Measurements from ENCODE around the gene DGAT2. TPM values are rescaled to one million over a fixed set of nuclear protein-coding genes. Genes with fewer than 3 reads are reported as not detected.

Gene DGAT2
- polyA plus RNA-seq, 2 donors = 13.4 to 17.2 TPM

DNA sequence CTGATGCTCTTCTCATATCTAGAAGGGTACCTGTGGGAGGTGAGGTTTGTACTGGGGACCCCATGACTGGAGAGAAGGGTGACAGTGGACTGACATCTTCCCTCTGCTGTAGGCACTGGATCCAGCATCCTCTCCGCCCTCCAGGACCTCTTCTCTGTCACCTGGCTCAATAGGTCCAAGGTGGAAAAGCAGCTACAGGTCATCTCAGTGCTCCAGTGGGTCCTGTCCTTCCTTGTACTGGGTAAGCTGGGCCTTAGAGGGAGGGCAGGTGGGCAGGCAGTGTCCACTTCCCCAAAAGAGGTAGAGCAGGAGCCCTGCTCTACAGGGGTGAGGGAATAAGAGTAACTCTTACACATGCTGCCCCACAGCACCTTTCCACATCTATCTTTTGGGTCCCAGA is 15.9 kb downstream of the DGAT2 start:
- H3K4me1 ChIP-seq (ENCODE audit: control insufficient read depth in 2 of 2, insufficient read depth in 2 of 2, low read length in 1 of 2) = no peaks in the 10 kb centered on the region

DNA sequence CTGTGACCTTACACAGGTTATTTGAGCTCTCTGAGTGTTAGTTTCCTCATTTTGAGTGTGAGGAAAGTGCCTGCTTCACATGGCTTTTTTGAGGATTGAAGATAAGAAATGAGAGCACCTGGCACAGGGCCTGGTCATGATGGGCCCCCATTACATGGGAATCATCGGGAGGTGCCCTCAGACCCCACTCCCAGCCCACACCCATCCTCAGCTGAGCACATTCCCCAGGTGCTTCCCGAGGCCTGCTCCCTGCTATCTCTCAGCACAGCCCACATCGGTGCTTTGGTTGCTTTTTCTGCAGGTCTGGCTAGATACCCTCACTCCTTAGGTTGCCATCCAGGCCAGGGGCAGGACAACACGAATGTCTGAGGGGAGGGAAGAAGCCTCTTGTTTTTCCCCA is 16.6 kb downstream of the DGAT2 start:
- H3K27me3 ChIP-seq (ENCODE audit: control insufficient read depth in 1 of 2, insufficient read depth in 2 of 2, low read length in 2 of 2) = no peaks in the 10 kb centered on the region
- no peaks in the 10 kb centered on the region for H3K9me3 ChIP-seq (ENCODE audit: control insufficient read depth in 2 of 2, insufficient read depth in 1 of 2, low read depth in 1 of 2, low read length in 1 of 2)
- H3K36me3 ChIP-seq (ENCODE audit: control insufficient read depth in 2 of 2, insufficient read depth in 2 of 2, low read length in 1 of 2) = peaks cover 0 to 5% of the 10 kb centered on the region in 2 donors
- no peaks in the 10 kb centered on the region for H3K4me1 ChIP-seq (ENCODE audit: control insufficient read depth in 2 of 2, insufficient read depth in 2 of 2, low read length in 1 of 2)
- H3K27ac ChIP-seq (ENCODE audit: low read depth in 2 of 2, low read length in 1 of 2) = no peak overlapping the region
- H3K4me3 ChIP-seq (ENCODE audit: low read depth in 1 of 2, low read length in 2 of 2) = no peak overlapping the region
- WGBS, 2 donors = 82 to 88% methylated on average over 3 to 4 of the region's 4 CpGs

More for the DNA sequence above, 15.9 kb downstream of the DGAT2 start:
- Histone ChIP-seq H3K4me3 (ENCODE audit: low read depth in 1 of 2, low read length in 2 of 2) (no peak overlapping the region), H3K27me3 (ENCODE audit: control insufficient read depth in 1 of 2, insufficient read depth in 2 of 2, low read length in 2 of 2) (no peaks in the 10 kb centered on the region), H3K27ac (ENCODE audit: low read depth in 2 of 2, low read length in 1 of 2) (no peak overlapping the region), H3K9me3 (ENCODE audit: control insufficient read depth in 2 of 2, insufficient read depth in 1 of 2, low read depth in 1 of 2, low read length in 1 of 2) (no peaks in the 10 kb centered on the region), H3K36me3 (ENCODE audit: control insufficient read depth in 2 of 2, insufficient read depth in 2 of 2, low read length in 1 of 2) (peaks cover 0 to 5% of the 10 kb centered on the region in 2 donors)
- 93% methylated on average over 1 of the region's 1 CpG for WGBS, 2 donors

DNA sequence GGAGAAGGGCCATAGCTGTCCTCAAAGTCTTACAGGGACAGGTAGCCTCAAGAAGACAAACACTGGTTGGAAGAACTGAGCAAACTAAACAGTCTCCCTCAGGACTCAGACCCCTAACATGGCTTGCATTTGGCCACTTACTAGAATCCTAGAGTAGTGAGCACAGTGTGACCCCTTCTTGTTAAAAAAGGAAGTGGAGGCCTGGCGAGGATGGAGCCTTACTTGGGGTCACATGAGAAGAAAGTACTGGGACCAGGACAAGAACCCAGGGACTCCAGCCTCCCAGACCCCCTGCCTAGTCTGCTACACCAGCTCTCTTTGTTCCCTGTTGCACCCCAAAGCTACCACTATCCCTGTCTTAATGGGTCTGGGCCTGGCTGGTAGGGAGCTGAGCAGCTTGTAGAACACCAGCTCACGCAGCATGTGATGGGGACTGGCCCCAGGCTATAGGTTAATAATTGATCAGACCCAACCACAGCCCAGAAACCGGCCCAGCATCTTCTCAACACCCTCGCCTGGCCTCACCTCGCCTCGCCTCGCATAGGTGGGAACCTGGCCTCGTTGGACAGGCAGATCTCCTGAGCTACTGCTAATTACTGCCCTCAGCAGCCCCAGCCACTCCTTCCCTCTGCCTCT is 17.6 kb downstream of the DGAT2 start:
- H3K9me3 ChIP-seq (ENCODE audit: control insufficient read depth in 2 of 2, insufficient read depth in 1 of 2, low read depth in 1 of 2, low read length in 1 of 2) = no peaks in the 10 kb centered on the region
- H3K4me1 ChIP-seq (ENCODE audit: control insufficient read depth in 2 of 2, insufficient read depth in 2 of 2, low read length in 1 of 2) = peaks cover 0 to 9% of the 10 kb centered on the region in 2 donors
- H3K36me3 ChIP-seq (ENCODE audit: control insufficient read depth in 2 of 2, insufficient read depth in 2 of 2, low read length in 1 of 2) = peaks cover 0 to 5% of the 10 kb centered on the region in 2 donors
- no peaks in the 10 kb centered on the region for H3K27me3 ChIP-seq (ENCODE audit: control insufficient read depth in 1 of 2, insufficient read depth in 2 of 2, low read length in 2 of 2)
- H3K27ac ChIP-seq (ENCODE audit: low read depth in 2 of 2, low read length in 1 of 2) = no peak overlapping the region
- WGBS, 2 donors = 68 to 88% methylated on average over 8 of the region's 8 CpGs
- H3K4me3 ChIP-seq (ENCODE audit: low read depth in 1 of 2, low read length in 2 of 2) = no peak overlapping the region

DNA sequence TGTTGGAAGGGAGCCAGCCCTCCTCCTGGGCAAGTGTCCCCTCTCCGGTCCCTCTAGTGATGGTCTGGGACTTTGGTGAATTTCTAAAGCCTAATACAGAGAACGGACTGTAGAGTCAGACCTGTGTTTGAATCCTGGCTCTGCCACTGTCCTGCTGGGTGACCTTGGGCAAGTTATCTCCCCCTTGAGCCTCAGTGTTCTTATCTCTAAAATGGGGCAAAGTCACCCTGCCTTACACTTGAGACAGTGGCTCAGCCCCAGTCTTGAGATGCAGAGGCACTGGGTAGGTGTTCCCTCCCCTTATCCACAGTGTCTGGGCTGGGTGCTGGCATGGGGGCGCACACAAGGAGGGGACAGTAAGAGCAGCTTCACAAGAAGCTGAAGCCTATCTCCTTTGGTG is 20.9 kb downstream of the DGAT2 start:
- H3K4me1 ChIP-seq (ENCODE audit: control insufficient read depth in 2 of 2, insufficient read depth in 2 of 2, low read length in 1 of 2) = peaks cover 0 to 9% of the 10 kb centered on the region in 2 donors
- no peak overlapping the region for H3K4me3 ChIP-seq (ENCODE audit: low read depth in 1 of 2, low read length in 2 of 2)
- no peaks in the 10 kb centered on the region for H3K9me3 ChIP-seq (ENCODE audit: control insufficient read depth in 2 of 2, insufficient read depth in 1 of 2, low read depth in 1 of 2, low read length in 1 of 2)
- H3K36me3 ChIP-seq (ENCODE audit: control insufficient read depth in 2 of 2, insufficient read depth in 2 of 2, low read length in 1 of 2) = peaks cover 0 to 5% of the 10 kb centered on the region in 2 donors
- WGBS, 2 donors = 97 to 100% methylated on average over 3 of the region's 3 CpGs
- no peak overlapping the region for H3K27ac ChIP-seq (ENCODE audit: low read depth in 2 of 2, low read length in 1 of 2)
- H3K27me3 ChIP-seq (ENCODE audit: control insufficient read depth in 1 of 2, insufficient read depth in 2 of 2, low read length in 2 of 2) = no peaks in the 10 kb centered on the region

DNA sequence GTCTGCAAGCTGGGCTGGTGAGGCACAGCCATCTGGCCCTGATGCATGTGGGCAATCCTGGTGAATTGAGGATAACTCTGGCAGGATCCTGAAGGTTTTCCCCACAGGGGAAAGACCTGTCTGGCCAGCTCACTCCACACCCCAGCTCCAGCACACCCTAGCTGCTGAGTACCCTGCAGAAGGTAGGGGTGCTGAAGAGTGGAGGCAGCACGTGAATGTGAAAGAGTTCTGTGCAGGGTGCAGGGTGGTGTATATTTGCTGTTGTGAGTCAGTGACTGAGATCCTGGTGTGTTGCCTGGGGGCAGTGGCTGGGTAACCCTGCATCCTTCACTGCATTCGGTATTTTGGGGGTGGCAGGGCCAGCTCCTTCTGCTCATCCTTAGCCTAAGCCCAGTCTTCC is 22.4 kb downstream of the DGAT2 start:
- peaks cover 0 to 5% of the 10 kb centered on the region in 2 donors for H3K36me3 ChIP-seq (ENCODE audit: control insufficient read depth in 2 of 2, insufficient read depth in 2 of 2, low read length in 1 of 2)
- H3K4me3 ChIP-seq (ENCODE audit: low read depth in 1 of 2, low read length in 2 of 2) = no peak overlapping the region
- H3K27ac ChIP-seq (ENCODE audit: low read depth in 2 of 2, low read length in 1 of 2) = no peak overlapping the region
- peaks cover 0 to 9% of the 10 kb centered on the region in 2 donors for H3K4me1 ChIP-seq (ENCODE audit: control insufficient read depth in 2 of 2, insufficient read depth in 2 of 2, low read length in 1 of 2)
- H3K9me3 ChIP-seq (ENCODE audit: control insufficient read depth in 2 of 2, insufficient read depth in 1 of 2, low read depth in 1 of 2, low read length in 1 of 2) = no peaks in the 10 kb centered on the region
- 54 to 59% methylated on average over 2 of the region's 2 CpGs for WGBS, 2 donors
- no peaks in the 10 kb centered on the region for H3K27me3 ChIP-seq (ENCODE audit: control insufficient read depth in 1 of 2, insufficient read depth in 2 of 2, low read length in 2 of 2)

DNA sequence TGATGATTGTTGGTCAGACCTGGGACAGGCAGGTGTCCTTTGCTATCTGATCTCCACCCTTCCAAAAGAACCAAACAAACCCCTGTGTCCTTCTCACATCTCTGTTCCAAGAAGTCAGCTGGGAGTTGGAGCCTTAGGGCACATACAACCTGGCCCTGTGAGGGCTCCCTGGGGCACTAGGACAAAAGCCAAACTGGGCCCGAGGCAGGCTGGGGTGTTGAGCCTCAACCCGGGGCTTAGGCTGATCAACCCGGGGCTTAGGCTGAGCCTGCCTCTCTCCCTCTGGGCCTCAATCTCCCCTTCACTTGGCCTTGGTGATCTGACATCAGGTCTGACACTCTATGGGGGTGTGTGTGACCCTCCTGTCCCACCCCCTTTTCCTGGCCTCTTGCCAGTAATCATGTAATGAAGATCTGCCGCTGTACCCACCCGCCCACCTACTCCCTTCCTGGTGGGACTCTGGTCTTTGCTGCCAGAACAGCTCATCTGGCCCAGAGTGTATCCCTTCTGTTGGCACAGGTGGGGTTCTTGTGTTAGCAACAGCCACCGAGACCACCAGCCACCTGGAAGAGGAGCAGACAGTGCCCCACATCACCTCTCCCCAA is 23.7 kb downstream of the DGAT2 start:
- no peaks in the 10 kb centered on the region for H3K9me3 ChIP-seq (ENCODE audit: control insufficient read depth in 2 of 2, insufficient read depth in 1 of 2, low read depth in 1 of 2, low read length in 1 of 2)
- peaks cover 0 to 8% of the 10 kb centered on the region in 2 donors for H3K36me3 ChIP-seq (ENCODE audit: control insufficient read depth in 2 of 2, insufficient read depth in 2 of 2, low read length in 1 of 2)
- H3K27ac ChIP-seq (ENCODE audit: low read depth in 2 of 2, low read length in 1 of 2) = no peak overlapping the region
- H3K27me3 ChIP-seq (ENCODE audit: control insufficient read depth in 1 of 2, insufficient read depth in 2 of 2, low read length in 2 of 2) = no peaks in the 10 kb centered on the region
- H3K4me1 ChIP-seq (ENCODE audit: control insufficient read depth in 2 of 2, insufficient read depth in 2 of 2, low read length in 1 of 2) = peaks cover 0 to 9% of the 10 kb centered on the region in 2 donors
- WGBS, 2 donors = 88 to 89% methylated on average over 6 of the region's 6 CpGs
- no peak overlapping the region for H3K4me3 ChIP-seq (ENCODE audit: low read depth in 1 of 2, low read length in 2 of 2)

DNA sequence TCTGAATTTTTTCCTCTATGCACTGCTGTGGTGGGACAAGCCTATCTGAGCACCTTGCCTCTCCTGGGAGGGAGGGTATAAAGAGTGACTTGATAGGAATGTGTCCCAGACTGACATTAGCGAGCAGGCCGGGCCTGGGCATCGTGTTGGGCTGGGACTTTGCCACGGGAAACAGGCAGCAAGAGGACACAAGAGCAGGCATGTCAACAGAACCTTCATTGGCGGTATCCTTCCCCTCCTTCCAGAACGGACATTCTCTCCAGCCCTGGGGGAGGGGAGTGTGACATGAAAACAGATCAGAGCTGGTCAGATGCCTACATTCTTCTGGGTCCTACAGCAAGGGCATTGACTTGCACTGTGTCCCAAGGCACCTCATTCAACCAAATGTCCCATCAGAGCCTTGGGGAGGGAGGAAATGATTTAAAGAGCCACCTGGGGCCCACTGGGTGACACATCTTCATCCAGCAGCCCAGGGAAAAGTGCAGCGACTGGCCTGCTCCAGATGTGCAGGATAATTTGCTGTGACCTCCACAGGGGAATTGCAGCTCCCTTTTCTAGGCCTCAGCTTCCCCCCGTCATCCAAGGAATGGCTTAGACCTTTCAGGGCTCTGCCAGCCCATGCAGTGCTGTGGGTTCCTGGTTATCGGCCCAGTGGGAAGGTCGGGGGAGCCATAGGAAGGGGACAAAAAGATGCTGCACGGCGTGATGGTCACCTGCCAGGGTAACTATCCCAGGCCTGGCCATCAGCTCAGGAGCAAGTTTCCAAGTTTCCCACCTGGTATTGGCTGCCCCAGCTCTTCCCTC is 24.6 kb downstream of the DGAT2 start:
- H3K4me3 ChIP-seq (ENCODE audit: low read depth in 1 of 2, low read length in 2 of 2) = no peak overlapping the region
- no peaks in the 10 kb centered on the region for H3K27me3 ChIP-seq (ENCODE audit: control insufficient read depth in 1 of 2, insufficient read depth in 2 of 2, low read length in 2 of 2)
- H3K9me3 ChIP-seq (ENCODE audit: control insufficient read depth in 2 of 2, insufficient read depth in 1 of 2, low read depth in 1 of 2, low read length in 1 of 2) = no peaks in the 10 kb centered on the region
- no peak overlapping the region for H3K27ac ChIP-seq (ENCODE audit: low read depth in 2 of 2, low read length in 1 of 2)
- H3K36me3 ChIP-seq (ENCODE audit: control insufficient read depth in 2 of 2, insufficient read depth in 2 of 2, low read length in 1 of 2) = peaks cover 0 to 8% of the 10 kb centered on the region in 2 donors
- peaks cover 0 to 9% of the 10 kb centered on the region in 2 donors for H3K4me1 ChIP-seq (ENCODE audit: control insufficient read depth in 2 of 2, insufficient read depth in 2 of 2, low read length in 1 of 2)
- 73 to 87% methylated on average over 12 of the region's 12 CpGs for WGBS, 2 donors

DNA sequence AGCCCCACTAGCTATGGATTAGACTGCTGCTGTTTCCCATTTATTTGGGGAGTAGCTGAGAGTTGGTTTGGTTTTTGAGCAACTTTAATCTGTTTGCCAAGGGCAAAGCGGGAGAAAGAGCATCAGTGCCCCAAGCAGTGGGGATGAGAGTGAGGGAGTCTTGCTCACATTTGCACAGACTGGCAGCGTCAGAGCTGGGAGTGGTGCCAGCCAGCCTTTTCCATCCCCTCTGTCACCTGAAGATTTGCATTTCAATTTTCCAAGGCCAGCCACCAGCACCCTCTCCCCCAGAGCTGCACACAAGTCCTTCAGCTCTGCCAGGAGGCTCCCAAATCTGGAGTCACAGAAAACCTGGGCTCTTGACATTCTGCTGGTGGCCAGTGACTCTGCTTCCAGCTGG is 25.4 kb downstream of the DGAT2 start:
- H3K9me3 ChIP-seq (ENCODE audit: control insufficient read depth in 2 of 2, insufficient read depth in 1 of 2, low read depth in 1 of 2, low read length in 1 of 2) = no peaks in the 10 kb centered on the region
- no peak overlapping the region for H3K4me3 ChIP-seq (ENCODE audit: low read depth in 1 of 2, low read length in 2 of 2)
- H3K4me1 ChIP-seq (ENCODE audit: control insufficient read depth in 2 of 2, insufficient read depth in 2 of 2, low read length in 1 of 2) = peaks cover 0 to 9% of the 10 kb centered on the region in 2 donors
- WGBS, 2 donors = 56 to 75% methylated on average over 2 of the region's 2 CpGs
- no peak overlapping the region for H3K27ac ChIP-seq (ENCODE audit: low read depth in 2 of 2, low read length in 1 of 2)
- H3K27me3 ChIP-seq (ENCODE audit: control insufficient read depth in 1 of 2, insufficient read depth in 2 of 2, low read length in 2 of 2) = no peaks in the 10 kb centered on the region
- peaks cover 0 to 3% of the 10 kb centered on the region in 2 donors for H3K36me3 ChIP-seq (ENCODE audit: control insufficient read depth in 2 of 2, insufficient read depth in 2 of 2, low read length in 1 of 2)

DNA sequence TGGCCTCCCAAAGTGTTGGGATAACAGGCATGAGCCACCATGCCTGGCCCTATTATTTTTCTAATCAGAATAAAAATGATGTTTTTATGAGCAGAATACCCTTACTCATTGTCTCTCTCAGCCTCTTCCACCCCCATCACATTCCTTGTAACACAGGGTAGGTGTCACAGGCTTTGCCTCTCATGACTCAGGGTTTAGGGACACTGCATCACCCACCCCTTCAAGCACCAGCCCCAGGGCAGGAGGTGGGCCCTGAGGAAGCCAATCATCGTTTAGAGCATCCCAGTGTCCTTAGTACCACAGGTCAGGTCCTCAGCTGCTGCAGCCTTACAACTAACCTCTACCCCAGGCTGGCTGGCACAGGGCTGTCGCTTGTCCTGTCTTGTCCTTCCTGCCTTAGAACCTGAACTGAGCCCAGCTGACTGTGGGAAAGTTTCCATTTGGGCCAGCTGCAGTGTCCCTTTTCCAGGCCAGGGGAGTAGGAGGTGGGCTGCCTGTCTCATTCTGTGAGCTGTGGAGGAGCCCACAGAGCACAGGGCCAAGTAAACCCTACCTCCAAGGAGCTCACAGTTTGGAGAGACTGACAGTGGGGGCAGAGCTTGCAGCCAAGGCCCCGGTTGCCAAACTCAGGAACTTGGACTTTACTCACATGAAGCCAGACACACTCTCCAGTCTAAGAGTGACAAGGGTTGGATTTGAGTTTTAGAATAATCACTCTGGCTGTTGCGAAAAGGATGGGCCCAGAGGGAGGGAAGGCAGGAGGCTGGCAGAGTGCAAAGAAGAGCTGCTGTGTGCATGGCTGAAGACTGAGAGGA is 26.9 kb downstream of the DGAT2 start:
- peaks cover 0 to 10% of the 10 kb centered on the region in 2 donors for H3K4me1 ChIP-seq (ENCODE audit: control insufficient read depth in 2 of 2, insufficient read depth in 2 of 2, low read length in 1 of 2)
- H3K36me3 ChIP-seq (ENCODE audit: control insufficient read depth in 2 of 2, insufficient read depth in 2 of 2, low read length in 1 of 2) = peaks cover 0 to 3% of the 10 kb centered on the region in 2 donors
- H3K27me3 ChIP-seq (ENCODE audit: control insufficient read depth in 1 of 2, insufficient read depth in 2 of 2, low read length in 2 of 2) = no peaks in the 10 kb centered on the region
- no peak overlapping the region for H3K27ac ChIP-seq (ENCODE audit: low read depth in 2 of 2, low read length in 1 of 2)
- WGBS, 2 donors = 52 to 56% methylated on average over 4 of the region's 4 CpGs
- no peaks in the 10 kb centered on the region for H3K9me3 ChIP-seq (ENCODE audit: control insufficient read depth in 2 of 2, insufficient read depth in 1 of 2, low read depth in 1 of 2, low read length in 1 of 2)
- H3K4me3 ChIP-seq (ENCODE audit: low read depth in 1 of 2, low read length in 2 of 2) = no peak overlapping the region

Measured in esophagus (tissue), 2 donors.